ENCODE results near the gene CATSPERD. TPM values are rescaled to one million over a fixed set of nuclear protein-coding genes. Genes with fewer than 3 reads are reported as not detected.

The CATSPERD gene
- total and polyA plus RNA-seq, 9 of the 15 experiments (the other 6 are each of a cell fraction or from before 2014, with no cell fraction given) = not detected

GRCh38 chr19:5778402-5778801 is 58.0 kb downstream of the CATSPERD start:
- ATAC-seq = no peak
- in situ Hi-C loops (cut with MboI) = no loop called here

More at GRCh38 chr19:5778402-5778801, 58.0 kb downstream of the CATSPERD start:
- WGBS (ENCODE audit: insufficient coverage, low coverage, missing lambda C conversion rate) = 59% methylated on average over 16 of the region's 17 CpGs
- H3K4me1 ChIP-seq (replicated peaks in 1 of 2; ENCODE audit: control insufficient read depth in 2 of 2, insufficient read depth in 2 of 2, low read length in 2 of 2) = peaks cover 0 to 18% of the 10 kb centered on the region in 2 experiments; a peak in 3 of 5 replicates
- FAIRE-seq = no peak
- H3K27me3 ChIP-seq (ENCODE audit: control insufficient read depth in 2 of 2, insufficient read depth in 2 of 2, low read length in 2 of 2) = peaks cover 2 to 11% of the 10 kb centered on the region in 2 experiments; a peak in 2 of 5 replicates
- H3K9ac ChIP-seq (ENCODE audit: insufficient read depth in 1 of 2, low read depth in 2 of 2, low read length in 2 of 2) = no peak overlapping the region
- no peaks in the 10 kb centered on the region for H4K20me1 ChIP-seq (replicated peaks; ENCODE audit: control insufficient read depth, insufficient read depth, low read length)
- no TSS peak for BruUV-seq (replicated peaks)
- POLR2A ChIA-PET = interaction anchor here (1.3 to 2.3 kb wide), 2 partner anchors 9 to 13 kb away, joined by 4 to 13 read pairs; partner anchors contain the start of gene DUS3L
- TF ChIP-seq HMG20B (CRISPR knock-in tag; IDR thresholded peaks at IDR 0.05) (no peak), ETV1 (tag; conservative IDR thresholded peaks at IDR 0.05; ENCODE audit: low read depth) (no peak), FOXM1 (IDR thresholded peaks at IDR 0.05; ENCODE audit: low read depth) (no peak), FOXM1 (CRISPR knock-in tag; IDR thresholded peaks at IDR 0.05; ENCODE audit: low read depth) (no peak), TFE3 (CRISPR knock-in tag; IDR thresholded peaks at IDR 0.05) (no peak), ZNF76 (CRISPR knock-in tag; IDR thresholded peaks at IDR 0.05; ENCODE audit: borderline replicate concordance) (no peak), TFAP4 (CRISPR knock-in tag; IDR thresholded peaks at IDR 0.05; ENCODE audit: borderline replicate concordance) (no peak), NR2F6 (CRISPR knock-in tag; IDR thresholded peaks at IDR 0.05) (no peak), TCF7 (IDR thresholded peaks at IDR 0.05; ENCODE audit: borderline replicate concordance) (no peak), HDGF (IDR thresholded peaks at IDR 0.05) (no peak), HLTF (IDR thresholded peaks at IDR 0.05) (no peak)
- 0 out of 3 replicates have a peak, but pooled peaks cover 4% of the 10 kb centered on the region for H3K36me3 ChIP-seq (ENCODE audit: control insufficient read depth, insufficient read depth, low read length)
- H2AFZ ChIP-seq (ENCODE audit: low read depth, low read length) = no peak overlapping the region
- CTCF ChIA-PET (ENCODE audit: low intra/inter-chr PET ratio) = no interaction called here
- H3K4me3 ChIP-seq = no peak overlapping the region
- no peak overlapping the region for H3K27ac ChIP-seq (ENCODE audit: extremely low read depth, low read depth, low read length)
- H3K9me1 ChIP-seq (ENCODE audit: control insufficient read depth, insufficient read depth, low read length) = no peaks in the 10 kb centered on the region
- no peaks in the 10 kb centered on the region for H3K79me2 ChIP-seq (ENCODE audit: control insufficient read depth, insufficient read depth, low read length)
- DNase-seq (ENCODE audit: extremely low read depth in 1 of 4, low spot score in 3 of 4) = no peak
- H3K4me2 ChIP-seq (ENCODE audit: insufficient read depth, low read length) = no peak overlapping the region
- H3K9me3 ChIP-seq (replicated peaks; ENCODE audit: control insufficient read depth, insufficient read depth, low read depth, low read length) = no peaks in the 10 kb centered on the region
- intact Hi-C loops (cut with micrococcal nuclease) = no loop called here

Measured in K562 (cell line).